ENCODE results near the gene RPL26.

The RPL26 gene

GRCh38 chr17:8409966-8410882, 27.2 kb upstream of the RPL26 start:
- Histone ChIP-seq H3K27ac (ENCODE audit: low read depth, low read length) (no peak overlapping the region), H3K4me1 (ENCODE audit: control insufficient read depth, low read length) (peaks cover 4% of the 10 kb centered on the region), H3K79me2 (ENCODE audit: control insufficient read depth, low read length) (no peaks in the 10 kb centered on the region), H3F3A (ENCODE audit: control insufficient read depth, insufficient read depth) (no peaks in the 10 kb centered on the region), H4K20me1 (ENCODE audit: control insufficient read depth, insufficient read depth, low read depth, low read length) (no peaks in the 10 kb centered on the region), H3K9me3 (ENCODE audit: control insufficient read depth, insufficient read depth, low read length) (no peaks in the 10 kb centered on the region), H3K4me3 (ENCODE audit: low read length) (peak overlapping the region; percentile 34; the same call in 1 of the 2 replicates), H3K4me2 (ENCODE audit: low read length) (peak overlapping the region; percentile 54), H3K9me2 (replicated peaks; ENCODE audit: control insufficient read depth, low read length) (no peaks in the 10 kb centered on the region), H3K27me3 (ENCODE audit: control insufficient read depth, low read length) (peaks cover 3% of the 10 kb centered on the region; the same call in 1 of the 2 replicates), H3K36me3 (ENCODE audit: control insufficient read depth, low read length) (no peaks in the 10 kb centered on the region)
- TF ChIP-seq EZH2phosphoT487 (IDR thresholded peaks at IDR 0.05; ENCODE audit: borderline replicate concordance, low read length) (no peak), CTCF (IDR thresholded peaks at IDR 0.05; ENCODE audit: low read depth, low read length, poor library complexity, severe bottlenecking) (peak; percentile 90)

- Histone ChIP-seq H3K4me1 (ENCODE audit: control insufficient read depth, low read length) (peaks cover 4% of the 10 kb centered on the region), H4K20me1 (ENCODE audit: control insufficient read depth, insufficient read depth, low read depth, low read length) (no peaks in the 10 kb centered on the region), H3K79me2 (ENCODE audit: control insufficient read depth, low read length) (no peaks in the 10 kb centered on the region), H3K36me3 (ENCODE audit: control insufficient read depth, low read length) (no peaks in the 10 kb centered on the region), H3K9me3 (ENCODE audit: control insufficient read depth, insufficient read depth, low read length) (no peaks in the 10 kb centered on the region), H3K4me2 (ENCODE audit: low read length) (no peak overlapping the region), H3K27me3 (ENCODE audit: control insufficient read depth, low read length) (no peaks in the 10 kb centered on the region; the same call in 1 of the 2 replicates), H3K27ac (ENCODE audit: low read depth, low read length) (no peak overlapping the region), H3K9me2 (replicated peaks; ENCODE audit: control insufficient read depth, low read length) (no peaks in the 10 kb centered on the region), H3F3A (ENCODE audit: control insufficient read depth, insufficient read depth) (no peaks in the 10 kb centered on the region), H3K4me3 (ENCODE audit: low read length) (no peak overlapping the region)
- TF ChIP-seq CTCF (IDR thresholded peaks at IDR 0.05; ENCODE audit: low read depth, low read length, poor library complexity, severe bottlenecking) (no peak), EZH2phosphoT487 (IDR thresholded peaks at IDR 0.05; ENCODE audit: borderline replicate concordance, low read length) (no peak)
These were observed 25.4 kb upstream of the RPL26 start for GRCh38 chr17:8408371-8408770.

- no peak overlapping the region for H3K4me2 ChIP-seq (ENCODE audit: low read length)
- H3K9me2 ChIP-seq (replicated peaks; ENCODE audit: control insufficient read depth, low read length), result no peaks in the 10 kb centered on the region
- H3K79me2 ChIP-seq (ENCODE audit: control insufficient read depth, low read length), result no peaks in the 10 kb centered on the region
- H3K36me3 ChIP-seq (ENCODE audit: control insufficient read depth, low read length), result no peaks in the 10 kb centered on the region
- no peaks in the 10 kb centered on the region; the same call in 1 of the 2 replicates for H3K27me3 ChIP-seq (ENCODE audit: control insufficient read depth, low read length)
- no peak overlapping the region for H3K4me3 ChIP-seq (ENCODE audit: low read length)
- no peaks in the 10 kb centered on the region for H3K9me3 ChIP-seq (ENCODE audit: control insufficient read depth, insufficient read depth, low read length)
- no peaks in the 10 kb centered on the region for H3F3A ChIP-seq (ENCODE audit: control insufficient read depth, insufficient read depth)
- no peak overlapping the region for H3K27ac ChIP-seq (ENCODE audit: low read depth, low read length)
- TF ChIP-seq CTCF (IDR thresholded peaks at IDR 0.05; ENCODE audit: low read depth, low read length, poor library complexity, severe bottlenecking) (no peak), EZH2phosphoT487 (IDR thresholded peaks at IDR 0.05; ENCODE audit: borderline replicate concordance, low read length) (no peak)
- H3K4me1 ChIP-seq (ENCODE audit: control insufficient read depth, low read length), result peaks cover 4% of the 10 kb centered on the region
- no peaks in the 10 kb centered on the region for H4K20me1 ChIP-seq (ENCODE audit: control insufficient read depth, insufficient read depth, low read depth, low read length)
These were observed 23.2 kb upstream of the RPL26 start for GRCh38 chr17:8406174-8406573.
